ENCODE results near the gene MAP2K2. TPM values are rescaled to one million over a fixed set of nuclear protein-coding genes. Genes with fewer than 3 reads are reported as not detected.

The MAP2K2 gene
- total RNA-seq, 1 experiment from 2014 or later = 151 TPM

- in situ Hi-C loops (cut with HindIII; ENCODE audit: low pct_unique_long_range_greater_than_20kb, low sequenced_read_pairs) (no loop called here), intact Hi-C loops (cut with micrococcal nuclease; ENCODE audit: unreplicated experiment) (no loop called here)
- ChIA-PET POLR2A (no interaction called here), CTCF (no interaction called here)
- Histone ChIP-seq H3K36me3 (ENCODE audit: control insufficient read depth, insufficient read depth, low read length) (no peaks in the 10 kb centered on the region; the same call in 1 of the 2 replicates), H3K9me3 (ENCODE audit: control insufficient read depth, insufficient read depth, low read depth, low read length) (no peaks in the 10 kb centered on the region), H3K27me3 (ENCODE audit: control insufficient read depth, insufficient read depth, low read length) (no peaks in the 10 kb centered on the region), H3K4me3 (ENCODE audit: low read depth in 2 of 2, low read length in 2 of 2) (peak overlapping the region; percentile 61 to 67), H3K27ac (ENCODE audit: low read length) (peak overlapping the region; percentile 77), H3K4me1 (ENCODE audit: control insufficient read depth, insufficient read depth, low read length) (peaks cover 31% of the 10 kb centered on the region)
- TF ChIP-seq, protein P1, sequence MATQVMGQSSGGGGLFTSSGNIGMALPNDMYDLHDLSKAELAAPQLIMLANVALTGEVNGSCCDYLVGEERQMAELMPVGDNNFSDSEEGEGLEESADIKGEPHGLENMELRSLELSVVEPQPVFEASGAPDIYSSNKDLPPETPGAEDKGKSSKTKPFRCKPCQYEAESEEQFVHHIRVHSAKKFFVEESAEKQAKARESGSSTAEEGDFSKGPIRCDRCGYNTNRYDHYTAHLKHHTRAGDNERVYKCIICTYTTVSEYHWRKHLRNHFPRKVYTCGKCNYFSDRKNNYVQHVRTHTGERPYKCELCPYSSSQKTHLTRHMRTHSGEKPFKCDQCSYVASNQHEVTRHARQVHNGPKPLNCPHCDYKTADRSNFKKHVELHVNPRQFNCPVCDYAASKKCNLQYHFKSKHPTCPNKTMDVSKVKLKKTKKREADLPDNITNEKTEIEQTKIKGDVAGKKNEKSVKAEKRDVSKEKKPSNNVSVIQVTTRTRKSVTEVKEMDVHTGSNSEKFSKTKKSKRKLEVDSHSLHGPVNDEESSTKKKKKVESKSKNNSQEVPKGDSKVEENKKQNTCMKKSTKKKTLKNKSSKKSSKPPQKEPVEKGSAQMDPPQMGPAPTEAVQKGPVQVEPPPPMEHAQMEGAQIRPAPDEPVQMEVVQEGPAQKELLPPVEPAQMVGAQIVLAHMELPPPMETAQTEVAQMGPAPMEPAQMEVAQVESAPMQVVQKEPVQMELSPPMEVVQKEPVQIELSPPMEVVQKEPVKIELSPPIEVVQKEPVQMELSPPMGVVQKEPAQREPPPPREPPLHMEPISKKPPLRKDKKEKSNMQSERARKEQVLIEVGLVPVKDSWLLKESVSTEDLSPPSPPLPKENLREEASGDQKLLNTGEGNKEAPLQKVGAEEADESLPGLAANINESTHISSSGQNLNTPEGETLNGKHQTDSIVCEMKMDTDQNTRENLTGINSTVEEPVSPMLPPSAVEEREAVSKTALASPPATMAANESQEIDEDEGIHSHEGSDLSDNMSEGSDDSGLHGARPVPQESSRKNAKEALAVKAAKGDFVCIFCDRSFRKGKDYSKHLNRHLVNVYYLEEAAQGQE (IDR thresholded peaks at IDR 0.05; ENCODE audit: insufficient read depth in 1 of 2, low read depth in 2 of 2, low read length in 1 of 2) = no peak
- TF ChIP-seq, protein P2, sequence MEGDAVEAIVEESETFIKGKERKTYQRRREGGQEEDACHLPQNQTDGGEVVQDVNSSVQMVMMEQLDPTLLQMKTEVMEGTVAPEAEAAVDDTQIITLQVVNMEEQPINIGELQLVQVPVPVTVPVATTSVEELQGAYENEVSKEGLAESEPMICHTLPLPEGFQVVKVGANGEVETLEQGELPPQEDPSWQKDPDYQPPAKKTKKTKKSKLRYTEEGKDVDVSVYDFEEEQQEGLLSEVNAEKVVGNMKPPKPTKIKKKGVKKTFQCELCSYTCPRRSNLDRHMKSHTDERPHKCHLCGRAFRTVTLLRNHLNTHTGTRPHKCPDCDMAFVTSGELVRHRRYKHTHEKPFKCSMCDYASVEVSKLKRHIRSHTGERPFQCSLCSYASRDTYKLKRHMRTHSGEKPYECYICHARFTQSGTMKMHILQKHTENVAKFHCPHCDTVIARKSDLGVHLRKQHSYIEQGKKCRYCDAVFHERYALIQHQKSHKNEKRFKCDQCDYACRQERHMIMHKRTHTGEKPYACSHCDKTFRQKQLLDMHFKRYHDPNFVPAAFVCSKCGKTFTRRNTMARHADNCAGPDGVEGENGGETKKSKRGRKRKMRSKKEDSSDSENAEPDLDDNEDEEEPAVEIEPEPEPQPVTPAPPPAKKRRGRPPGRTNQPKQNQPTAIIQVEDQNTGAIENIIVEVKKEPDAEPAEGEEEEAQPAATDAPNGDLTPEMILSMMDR (IDR thresholded peaks at IDR 0.05) = no peak
- no peak; the same call in 1 of the 2 replicates for TF ChIP-seq SIN3A (IDR thresholded peaks at IDR 0.05; ENCODE audit: borderline replicate concordance, insufficient read depth, low read depth, low read length)
- no peak for TF ChIP-seq POLR2AphosphoS5 (IDR thresholded peaks at IDR 0.05; ENCODE audit: low read depth, low read length)
- no peak for TF ChIP-seq TCF7L2 (IDR thresholded peaks at IDR 0.05; ENCODE audit: low read depth, low read length)
- BruUV-seq (replicated peaks) = no TSS peak
- no peak for DNase-seq (ENCODE audit: low read depth, low spot score)
- no peak for ATAC-seq
Observed at GRCh38 chr19:4064496-4065260, 59.2 kb downstream of the MAP2K2 start.

- Histone ChIP-seq H3K27ac (ENCODE audit: low read length) (peak overlapping the region; percentile 77), H3K9me3 (ENCODE audit: control insufficient read depth, insufficient read depth, low read depth, low read length) (no peaks in the 10 kb centered on the region), H3K4me3 (ENCODE audit: low read depth in 2 of 2, low read length in 2 of 2) (peak overlapping the region; percentile 61 to 67), H3K27me3 (ENCODE audit: control insufficient read depth, insufficient read depth, low read length) (no peaks in the 10 kb centered on the region), H3K4me1 (ENCODE audit: control insufficient read depth, insufficient read depth, low read length) (peaks cover 34% of the 10 kb centered on the region), H3K36me3 (ENCODE audit: control insufficient read depth, insufficient read depth, low read length) (no peaks in the 10 kb centered on the region; the same call in 1 of the 2 replicates)
- intact Hi-C loops (cut with micrococcal nuclease; ENCODE audit: unreplicated experiment) (no loop called here), in situ Hi-C loops (cut with HindIII; ENCODE audit: low pct_unique_long_range_greater_than_20kb, low sequenced_read_pairs) (no loop called here)
- CTCF ChIA-PET = no interaction called here
- DNase-seq (ENCODE audit: low read depth, low spot score) = no peak
- no TSS peak for BruUV-seq (replicated peaks)
- no peak for ATAC-seq
- POLR2A ChIA-PET = no interaction called here
- TF ChIP-seq TCF7L2 (IDR thresholded peaks at IDR 0.05; ENCODE audit: low read depth, low read length) (no peak), SIN3A (IDR thresholded peaks at IDR 0.05; ENCODE audit: borderline replicate concordance, insufficient read depth, low read depth, low read length) (no peak), POLR2AphosphoS5 (IDR thresholded peaks at IDR 0.05; ENCODE audit: low read depth, low read length) (no peak)
- TF ChIP-seq, protein P2 (IDR thresholded peaks at IDR 0.05) = no peak
- TF ChIP-seq, protein P1 (IDR thresholded peaks at IDR 0.05; ENCODE audit: insufficient read depth in 1 of 2, low read depth in 2 of 2, low read length in 1 of 2) = no peak
Observed at GRCh38 chr19:4064149-4064495, 59.8 kb downstream of the MAP2K2 start.
